ENCODE measurements around the gene GNPTAB.

GNPTAB gene

GRCh38 chr12:101809208-101809607, 21.6 kb downstream of the GNPTAB start:
- DNase-seq (ENCODE audit: low read depth in 4 of 4, low spot score in 1 of 4): no peak

GRCh38 chr12:101806265-101806664, 24.5 kb downstream of the GNPTAB start:
- no peak for DNase-seq (ENCODE audit: low read depth in 4 of 4, low spot score in 1 of 4)

- DNase-seq (ENCODE audit: low read depth in 4 of 4, low spot score in 1 of 4): no peak
Measured at GRCh38 chr12:101804409-101804808, 26.4 kb downstream of the GNPTAB start.

- DNase-seq (ENCODE audit: low read depth in 4 of 4, low spot score in 1 of 4): no peak
Measured at GRCh38 chr12:101803978-101804377, 26.8 kb downstream of the GNPTAB start.

- no peak for DNase-seq (ENCODE audit: low read depth in 4 of 4, low spot score in 1 of 4)
Measured at GRCh38 chr12:101802486-101802885, 28.3 kb downstream of the GNPTAB start.

GRCh38 chr12:101799774-101800173, 31.0 kb downstream of the GNPTAB start:
- no peak for DNase-seq (ENCODE audit: low read depth in 4 of 4, low spot score in 1 of 4)

- no peak for DNase-seq (ENCODE audit: low read depth in 4 of 4, low spot score in 1 of 4)
Measured at GRCh38 chr12:101795786-101796185, 35.0 kb downstream of the GNPTAB start.

GRCh38 chr12:101795013-101795412, 35.7 kb downstream of the GNPTAB start:
- DNase-seq (ENCODE audit: low read depth in 4 of 4, low spot score in 1 of 4): no peak

- no peak for DNase-seq (ENCODE audit: low read depth in 4 of 4, low spot score in 1 of 4)
Measured at GRCh38 chr12:101794574-101794973, 36.2 kb downstream of the GNPTAB start.

- DNase-seq (ENCODE audit: low read depth in 4 of 4, low spot score in 1 of 4): no peak
Measured at GRCh38 chr12:101793401-101793800, 37.4 kb downstream of the GNPTAB start.

- DNase-seq (ENCODE audit: low read depth in 4 of 4, low spot score in 1 of 4): no peak
Measured at GRCh38 chr12:101792046-101792931, 38.5 kb downstream of the GNPTAB start.

- DNase-seq (ENCODE audit: low read depth in 4 of 4, low spot score in 1 of 4): no peak
Measured at GRCh38 chr12:101789171-101789570, 41.6 kb downstream of the GNPTAB start.

GRCh38 chr12:101785671-101786070, 45.1 kb downstream of the GNPTAB start:
- DNase-seq (ENCODE audit: low read depth in 4 of 4, low spot score in 1 of 4): no peak

GRCh38 chr12:101784376-101784775, 46.4 kb downstream of the GNPTAB start:
- DNase-seq (ENCODE audit: low read depth in 4 of 4, low spot score in 1 of 4): no peak

- no peak for DNase-seq (ENCODE audit: low read depth in 4 of 4, low spot score in 1 of 4)
Measured at GRCh38 chr12:101783838-101784237, 46.9 kb downstream of the GNPTAB start.

- DNase-seq (ENCODE audit: low read depth in 4 of 4, low spot score in 1 of 4): no peak
Measured at GRCh38 chr12:101783150-101783549, 47.6 kb downstream of the GNPTAB start.

- no peak for DNase-seq (ENCODE audit: low read depth in 4 of 4, low spot score in 1 of 4)
Measured at GRCh38 chr12:101782273-101782731, 48.5 kb downstream of the GNPTAB start.

- no peak for DNase-seq (ENCODE audit: low read depth in 4 of 4, low spot score in 1 of 4)
Measured at GRCh38 chr12:101781834-101782233, 48.9 kb downstream of the GNPTAB start.

GRCh38 chr12:101780599-101780998, 50.2 kb downstream of the GNPTAB start:
- no peak for DNase-seq (ENCODE audit: low read depth in 4 of 4, low spot score in 1 of 4)

GRCh38 chr12:101779626-101780025, 51.1 kb downstream of the GNPTAB start:
- DNase-seq (ENCODE audit: low read depth in 4 of 4, low spot score in 1 of 4): no peak

GRCh38 chr12:101779200-101779599, 51.6 kb downstream of the GNPTAB start:
- DNase-seq (ENCODE audit: low read depth in 4 of 4, low spot score in 1 of 4): no peak

GRCh38 chr12:101777978-101778377, 52.8 kb downstream of the GNPTAB start:
- no peak for DNase-seq (ENCODE audit: low read depth in 4 of 4, low spot score in 1 of 4)

GRCh38 chr12:101777485-101777884, 53.3 kb downstream of the GNPTAB start:
- DNase-seq (ENCODE audit: low read depth in 4 of 4, low spot score in 1 of 4): no peak
